Adrenal gland (tissue), 5 donors: Measurements from ENCODE around the gene GNG8.

Experiments
- CTCF ChIP-seq, 6 experiments: fragments of 450-650 bp in 4 of 6; fragments of 200-600 bp in 2 of 6; sonication (generic) in 1 of 6; IDR thresholded peaks; 1 replicate in 5 of 6; 2 replicates in 1 of 6; pipeline versions ENCODE4 v1.5.1 to v1.8.0; 2016 to 2021; ENCODE audit warnings: antibody characterized with exemption in 6 of 6, mild to moderate bottlenecking in 2 of 6, moderate library complexity in 1 of 6
- POLR2A ChIP-seq, 2 donors: fragments of 450-650 bp; IDR thresholded peaks; one replicate each; pipeline ENCODE4 v1.6.1; 2017; ENCODE audit warnings: antibody characterized with exemption in 2 of 2, mild to moderate bottlenecking in 2 of 2, moderate library complexity in 1 of 2
- donor health status: DM: no; HTN: no; CAD: no.

- TF ChIP-seq CTCF (IDR thresholded peaks at IDR 0.05), result no peak
- TF ChIP-seq POLR2A (IDR thresholded peaks at IDR 0.05), result no peak
Observed at GRCh38 chr19:46668662-46669061, 32.7 kb upstream of the GNG8 start.
